PC-3 (cell line): Measurements from ENCODE around the gene GFPT2. TPM values are rescaled to one million over a fixed set of nuclear protein-coding genes. Genes with fewer than 3 reads are reported as not detected.

Experiments
- ATAC-seq: fragments of 200-7000 bp; cut with Tn5 transposase; 2 replicates; pipeline ENCODE4 v1.9.1; 2020; ENCODE audit warnings: mild to moderate bottlenecking, moderate library complexity
- BruUV-seq: library from RNA; stranded (reverse); fragments of 400-500 nt; replicated peaks from 2 replicates; lab custom pipeline; 2021; lab: Mats Ljungman, UMichigan
- CTCF ChIA-PET: fragments of 300-600 bp; sonication (Branson Sonifier 250); formaldehyde crosslinking; loops from one replicate; lab custom pipeline; 2022; ENCODE audit warnings: antibody characterized with exemption; lab: Charles Lee
- POLR2A ChIA-PET: fragments of 300-600 bp; sonication (Branson Sonifier 250); formaldehyde crosslinking; loops from one replicate; lab custom pipeline; 2022; ENCODE audit warnings: antibody characterized with exemption; ENCODE audit not compliant: unreplicated experiment; lab: Charles Lee
- DNase-seq: peaks from one replicate; pipeline ENCODE4 v3.0.0-alpha.2; 2015
- H2AFZ ChIP-seq: fragments of 300-600 bp; sonication (generic); 2 replicates; pipeline ENCODE4 v1.6.0; 2016; ENCODE audit warnings: antibody characterized with exemption, low read length
- H3F3A ChIP-seq: fragments of 300-600 bp; sonication (generic); one replicate; pipeline ENCODE4 v1.6.0; 2017; ENCODE audit warnings: antibody characterized with exemption, low read length, control low read depth, mild to moderate bottlenecking; ENCODE audit not compliant: unreplicated experiment
- H3K27ac ChIP-seq: fragments of 300-600 bp; sonication (generic); 2 replicates; pipeline ENCODE4 v1.5.1; 2016; ENCODE audit warnings: mild to moderate bottlenecking, low read length
- H3K27me3 ChIP-seq: fragments of 300-600 bp; sonication (generic); 2 replicates; pipeline ENCODE4 v1.6.1; 2016; ENCODE audit warnings: low read length, mixed read lengths
- H3K36me3 ChIP-seq: fragments of 300-600 bp; sonication (generic); 2 replicates; pipeline ENCODE4 v1.6.1; 2016; ENCODE audit warnings: low read depth, mixed run types, low read length, mixed read lengths
- H3K4me1 ChIP-seq: fragments of 300-600 bp; sonication (generic); 2 replicates; pipeline ENCODE4 v1.5.1; 2016; ENCODE audit warnings: low read length; ENCODE audit not compliant: insufficient read depth
- H3K4me2 ChIP-seq: fragments of 300-600 bp; sonication (generic); 2 replicates; pipeline ENCODE4 v1.6.0; 2016; ENCODE audit warnings: low read length
- H3K4me3 ChIP-seq: fragments of 300-600 bp; sonication (generic); 2 replicates; pipeline ENCODE4 v1.5.1; 2016; ENCODE audit warnings: mild to moderate bottlenecking, low read length, mixed read lengths
- H3K79me2 ChIP-seq: fragments of 300-600 bp; sonication (generic); 2 replicates; pipeline ENCODE4 v1.6.1; 2017; ENCODE audit warnings: low read length, mixed read lengths
- H3K9ac ChIP-seq: fragments of 300-600 bp; sonication (generic); 2 replicates; pipeline ENCODE4 v1.6.0; 2016; ENCODE audit warnings: mild to moderate bottlenecking, low read length
- H3K9me2 ChIP-seq: fragments of 300-600 bp; sonication (generic); replicated peaks from 2 replicates; pipeline ENCODE4 v1.6.1; 2016; ENCODE audit warnings: mixed run types, low read length, mixed read lengths
- H3K9me3 ChIP-seq: fragments of 300-600 bp; sonication (generic); 2 replicates; pipeline ENCODE4 v1.6.1; 2016; ENCODE audit warnings: low read length, mixed read lengths
- H4K20me1 ChIP-seq: fragments of 300-600 bp; sonication (generic); 2 replicates; pipeline ENCODE4 v1.6.1; 2016; ENCODE audit warnings: low read length, mixed read lengths
- CTCF ChIP-seq: fragments of 300-600 bp; sonication (generic); conservative IDR thresholded peaks from 2 replicates; pipeline ENCODE4 v1.5.1; 2017; ENCODE audit warnings: antibody characterized with exemption, low read depth, mild to moderate bottlenecking, low read length
- EZH2 ChIP-seq: fragments of 300-600 bp; sonication (generic); IDR thresholded peaks from one replicate; pipeline ENCODE4 v1.6.1; 2017; ENCODE audit warnings: antibody characterized with exemption, mild to moderate bottlenecking, low read length; ENCODE audit not compliant: unreplicated experiment
- EZH2phosphoT487 ChIP-seq: fragments of 300-600 bp; sonication (generic); IDR thresholded peaks from 2 replicates; pipeline ENCODE4 v1.6.1; 2018; ENCODE audit warnings: mild to moderate bottlenecking, antibody characterized with exemption, low read length, borderline replicate concordance
- intact Hi-C: fragments of 100-400 bp; cut with micrococcal nuclease; formaldehyde crosslinking; loops from 2 replicates; pipeline ENCODE4 v1.9.0; 2023
- total RNA-seq: library from RNA; depleted of rRNA; stranded (reverse); fragments of >200 nt; gene quantifications from 2 replicates; pipeline ENCODE4 v1.2.3, GENCODE V29; 2014

The GFPT2 gene
- total RNA-seq, 1 experiment from 2014 or later, result 2.2 TPM

- no peak for DNase-seq
- H3F3A ChIP-seq, result no peaks in the 10 kb centered on the region
- H3K4me3 ChIP-seq, result no peak overlapping the region
- no peaks in the 10 kb centered on the region for H4K20me1 ChIP-seq
- H3K9me3 ChIP-seq, result no peaks in the 10 kb centered on the region
- intact Hi-C loops, result no loop called here
- H3K27me3 ChIP-seq, result no peaks in the 10 kb centered on the region
- no peaks in the 10 kb centered on the region for H3K9me2 ChIP-seq
- H3K9ac ChIP-seq, result no peak overlapping the region
- H3K36me3 ChIP-seq, result no peaks in the 10 kb centered on the region
- BruUV-seq, result no TSS peak
- H3K27ac ChIP-seq, result no peak overlapping the region
- ChIA-PET CTCF (no interaction called here), POLR2A (no interaction called here)
- TF ChIP-seq EZH2phosphoT487, result no peak
- no peak for TF ChIP-seq CTCF
- no peak for TF ChIP-seq EZH2
- H3K4me2 ChIP-seq, result no peak overlapping the region
- H3K4me1 ChIP-seq, result no peaks in the 10 kb centered on the region
- H3K79me2 ChIP-seq, result no peaks in the 10 kb centered on the region
- ATAC-seq, result no peak
- no peak overlapping the region for H2AFZ ChIP-seq
Observed at GRCh38 chr5:180348336-180348735, 4.8 kb downstream of the GFPT2 start.

- no peak overlapping the region for H3K9ac ChIP-seq
- TF ChIP-seq EZH2phosphoT487, result no peak
- no peak for TF ChIP-seq CTCF
- no peak for TF ChIP-seq EZH2
- no peaks in the 10 kb centered on the region for H3K9me2 ChIP-seq
- no TSS peak for BruUV-seq
- no peaks in the 10 kb centered on the region for H3K79me2 ChIP-seq
- intact Hi-C loops, result no loop called here
- no peak for DNase-seq
- ChIA-PET CTCF (no interaction called here), POLR2A (no interaction called here)
- H4K20me1 ChIP-seq, result no peaks in the 10 kb centered on the region
- H3K4me1 ChIP-seq, result no peaks in the 10 kb centered on the region
- no peaks in the 10 kb centered on the region for H3F3A ChIP-seq
- H3K27me3 ChIP-seq, result no peaks in the 10 kb centered on the region
- no peak overlapping the region for H2AFZ ChIP-seq
- H3K4me2 ChIP-seq, result no peak overlapping the region
- no peaks in the 10 kb centered on the region for H3K36me3 ChIP-seq
- ATAC-seq, result no peak
- H3K27ac ChIP-seq, result no peak overlapping the region
- no peaks in the 10 kb centered on the region for H3K9me3 ChIP-seq
- H3K4me3 ChIP-seq, result no peak overlapping the region
Observed at GRCh38 chr5:180347702-180348101, 5.4 kb downstream of the GFPT2 start.

GRCh38 chr5:180346358-180346757 lies 6.8 kb downstream of the GFPT2 start:
- BruUV-seq, result no TSS peak
- H3K4me3 ChIP-seq, result no peak overlapping the region
- H3K9me2 ChIP-seq, result no peaks in the 10 kb centered on the region
- no peak overlapping the region for H2AFZ ChIP-seq
- ChIA-PET CTCF (no interaction called here), POLR2A (no interaction called here)
- no peak overlapping the region for H3K27ac ChIP-seq
- no peak overlapping the region for H3K9ac ChIP-seq
- ATAC-seq (no peak), DNase-seq (no peak)
- H4K20me1 ChIP-seq, result no peaks in the 10 kb centered on the region
- no peaks in the 10 kb centered on the region for H3K27me3 ChIP-seq
- no peak overlapping the region for H3K4me2 ChIP-seq
- no peaks in the 10 kb centered on the region for H3K79me2 ChIP-seq
- intact Hi-C loops, result no loop called here
- no peaks in the 10 kb centered on the region for H3K9me3 ChIP-seq
- TF ChIP-seq CTCF (no peak), EZH2phosphoT487 (no peak), EZH2 (no peak)
- no peaks in the 10 kb centered on the region for H3K36me3 ChIP-seq
- no peaks in the 10 kb centered on the region for H3F3A ChIP-seq
- H3K4me1 ChIP-seq, result no peaks in the 10 kb centered on the region
